Measurements from ENCODE around the gene B4GALNT4.
"Not testable (repeated sequence)": the region's sequence is repeated elsewhere in the genome, so short reads cannot be mapped to it uniquely, and the experiment has no call there.

Gene B4GALNT4

GRCh38 chr11:394034-394857, 24.9 kb downstream of the B4GALNT4 start, which contains the start of gene PKP3:
PKP3 (plus strand) TSS chr11:394209; CDS start chr11:394293, 84 bp downstream.
- no peak for DNase-seq

GRCh38 chr11:394858-395655, 25.8 kb downstream of the B4GALNT4 start:
- no peak for DNase-seq

GRCh38 chr11:395866-396265, 26.6 kb downstream of the B4GALNT4 start:
- DNase-seq, result no peak

GRCh38 chr11:396511-396947, 27.2 kb downstream of the B4GALNT4 start:
- no peak for DNase-seq

GRCh38 chr11:396948-397548, 27.7 kb downstream of the B4GALNT4 start:
- no peak for DNase-seq

- DNase-seq, result no peak
Observed at GRCh38 chr11:398826-399225, 29.5 kb downstream of the B4GALNT4 start.

GRCh38 chr11:399731-400211, 30.5 kb downstream of the B4GALNT4 start:
- DNase-seq, result no peak

GRCh38 chr11:400241-400689, 31.0 kb downstream of the B4GALNT4 start:
- DNase-seq, result no peak

- not testable (repeated sequence) for DNase-seq
Observed at GRCh38 chr11:401196-401595, 31.9 kb downstream of the B4GALNT4 start.

GRCh38 chr11:403021-403760, 33.9 kb downstream of the B4GALNT4 start:
- DNase-seq, result no peak

- no peak for DNase-seq
Observed at GRCh38 chr11:403761-404431, 34.6 kb downstream of the B4GALNT4 start.

- no peak for DNase-seq
Observed at GRCh38 chr11:404551-405264, 35.4 kb downstream of the B4GALNT4 start.

GRCh38 chr11:405323-405953, 36.1 kb downstream of the B4GALNT4 start:
- DNase-seq, result no peak

GRCh38 chr11:405954-406795, 36.9 kb downstream of the B4GALNT4 start:
- DNase-seq, result no peak

- DNase-seq, result no peak
Observed at GRCh38 chr11:406796-407650, 37.7 kb downstream of the B4GALNT4 start.

- no peak for DNase-seq
Observed at GRCh38 chr11:407651-408123, 38.4 kb downstream of the B4GALNT4 start.

GRCh38 chr11:408154-409007, 39.1 kb downstream of the B4GALNT4 start:
- no peak for DNase-seq

Data from DMS79 (cell line).